CD14-positive monocyte (primary cell): ENCODE measurements around the gene PFKL. TPM values are rescaled to one million over a fixed set of nuclear protein-coding genes. Genes with fewer than 3 reads are reported as not detected.

Experiments used
- DNase-seq, 3 donors: peaks; one replicate each; pipeline ENCODE4 v3.0.0-alpha.2; 2011 to 2022
- H2AFZ ChIP-seq: 2 replicates; pipeline ENCODE4 v1.6.0; 2012; ENCODE audit warnings: mild to moderate bottlenecking, low read depth, low read length, inconsistent platforms; ENCODE audit not compliant: insufficient read depth, poor library complexity, severe bottlenecking
- H3K27ac ChIP-seq, 2 donors: 1 replicate in 1 of 2; 2 replicates in 1 of 2; pipeline ENCODE4 v1.5.1; 2012 to 2013; ENCODE audit warnings: low read length in 2 of 2, control low read depth in 1 of 2, inconsistent platforms in 1 of 2, low read depth in 1 of 2, mild to moderate bottlenecking in 1 of 2
- H3K27me3 ChIP-seq, 2 donors: one replicate each; pipeline versions ENCODE4 v1.6.0 to v1.6.1; 2011 to 2013; ENCODE audit warnings: low read length in 2 of 2; ENCODE audit not compliant: control insufficient read depth in 2 of 2, insufficient read depth in 2 of 2
- H3K36me3 ChIP-seq, 2 donors: replicated peaks in 1 of 2; 1 replicate in 1 of 2; 2 replicates in 1 of 2; pipeline versions ENCODE4 v1.5.1 to v1.6.1; 2012 to 2013; ENCODE audit warnings: low read length in 2 of 2, control low read depth in 1 of 2, inconsistent platforms in 1 of 2, mild to moderate bottlenecking in 1 of 2; ENCODE audit not compliant: insufficient read depth in 2 of 2, control insufficient read depth in 1 of 2
- H3K4me1 ChIP-seq, 2 donors: 1 replicate in 1 of 2; 2 replicates in 1 of 2; pipeline versions ENCODE4 v1.5.1 to v1.6.1; 2012 to 2013; ENCODE audit warnings: low read length in 2 of 2, control low read depth in 1 of 2, inconsistent platforms in 1 of 2, mild to moderate bottlenecking in 1 of 2, moderate library complexity in 1 of 2; ENCODE audit not compliant: insufficient read depth in 2 of 2, control insufficient read depth in 1 of 2
- H3K4me2 ChIP-seq: replicated peaks from 2 replicates; pipeline ENCODE3; 2012; ENCODE audit warnings: low read length, moderate library complexity, mild to moderate bottlenecking; ENCODE audit not compliant: poor library complexity, severe bottlenecking; ENCODE audit errors: extremely low read depth
- H3K4me3 ChIP-seq, 3 experiments: fragments of 200-600 bp in 1 of 3; sonication (generic) in 1 of 3; replicated peaks in 1 of 3; 1 replicate in 2 of 3; 2 replicates in 1 of 3; pipeline ENCODE4 v1.5.1; 2011 to 2013; ENCODE audit warnings: low read length in 3 of 3, mild to moderate bottlenecking in 3 of 3, control low read depth in 2 of 3, low read depth in 2 of 3, inconsistent platforms in 1 of 3, moderate library complexity in 1 of 3
- H3K79me2 ChIP-seq: 2 replicates; pipeline ENCODE4 v1.6.0; 2012; ENCODE audit warnings: mild to moderate bottlenecking, control low read depth, inconsistent platforms, low read length, moderate library complexity; ENCODE audit not compliant: insufficient read depth
- H3K9ac ChIP-seq: 2 replicates; pipeline ENCODE4 v1.6.0; 2017; ENCODE audit warnings: low read length, mild to moderate bottlenecking; ENCODE audit not compliant: insufficient read depth, poor library complexity, severe bottlenecking
- H3K9me3 ChIP-seq, 2 donors: replicated peaks in 1 of 2; 1 replicate in 1 of 2; 2 replicates in 1 of 2; pipeline versions ENCODE4 v1.5.1 to v1.6.1; 2012 to 2013; ENCODE audit warnings: low read length in 2 of 2, control low read depth in 1 of 2; ENCODE audit not compliant: control insufficient read depth in 1 of 2, insufficient read depth in 1 of 2
- H4K20me1 ChIP-seq: 2 replicates; pipeline ENCODE4 v1.6.0; 2012; ENCODE audit warnings: mild to moderate bottlenecking, low read length, control low read depth, moderate library complexity; ENCODE audit not compliant: insufficient read depth
- H3K27ac Mint-ChIP-seq, 7 donors: one replicate each; pipeline ENCODE4 v1.8.0; 2020; ENCODE audit warnings: mild to moderate bottlenecking in 7 of 7, mixed read lengths in 7 of 7, moderate library complexity in 6 of 7, inconsistent platforms in 2 of 7
- H3K27me3 Mint-ChIP-seq, 3 donors: one replicate each; pipeline ENCODE4 v1.8.0; 2021 to 2022; ENCODE audit warnings: low read depth in 3 of 3, mild to moderate bottlenecking in 3 of 3, mixed read lengths in 3 of 3, moderate library complexity in 3 of 3, inconsistent platforms in 1 of 3
- H3K36me3 Mint-ChIP-seq, 2 donors: one replicate each; pipeline ENCODE4 v1.8.0; 2020; ENCODE audit warnings: mixed read lengths in 2 of 2, inconsistent platforms in 1 of 2, mild to moderate bottlenecking in 1 of 2
- H3K4me1 Mint-ChIP-seq: one replicate; pipeline ENCODE4 v1.8.0; 2020; ENCODE audit warnings: mild to moderate bottlenecking, mixed read lengths
- H3K4me3 Mint-ChIP-seq, 2 donors: one replicate each; pipeline ENCODE4 v1.8.0; 2020; ENCODE audit warnings: mild to moderate bottlenecking in 2 of 2, mixed read lengths in 2 of 2, moderate library complexity in 1 of 2
- H3K9me3 Mint-ChIP-seq, 7 donors: one replicate each; pipeline ENCODE4 v1.8.0; 2020 to 2022; ENCODE audit warnings: mixed read lengths in 7 of 7, mild to moderate bottlenecking in 6 of 7, moderate library complexity in 6 of 7, inconsistent platforms in 2 of 7
- WGBS: methylation state at CpG from one replicate; pipeline ENCODE4 v1.1.5; 2013; ENCODE audit warnings: missing lambda C conversion rate; ENCODE audit not compliant: insufficient coverage; 5-methylcytosine and 5-hydroxymethylcytosine counted together
- intact Hi-C, 2 donors: fragments of 100-400 bp; cut with micrococcal nuclease; formaldehyde crosslinking; loops; one replicate each; pipeline versions ENCODE4 v1.15.0 to v1.15.1; 2023
- polyA plus RNA-seq, 3 donors: library from polyadenylated mRNA; depleted of rRNA in 1 of 3; unstranded in 2 of 3; stranded (reverse) in 1 of 3; fragments of 300-500 nt in 2 of 3; fragments of >200 nt in 1 of 3; fragmentation: Illumina TruSeq in 2 of 3; gene quantifications; 1 replicate in 2 of 3; 2 replicates in 1 of 3; pipeline ENCODE4 v1.2.3, GENCODE V29; 2012 to 2021
- TF ChIP-seq, protein P1 (sequence below): fragments of 200-600 bp; IDR thresholded peaks from one replicate; pipeline ENCODE4 v1.8.0; 2022; ENCODE audit warnings: antibody characterized with exemption, mild to moderate bottlenecking

PFKL gene
- polyA plus RNA-seq, 3 donors, result 105 to 133 (median 113) TPM

DNA sequence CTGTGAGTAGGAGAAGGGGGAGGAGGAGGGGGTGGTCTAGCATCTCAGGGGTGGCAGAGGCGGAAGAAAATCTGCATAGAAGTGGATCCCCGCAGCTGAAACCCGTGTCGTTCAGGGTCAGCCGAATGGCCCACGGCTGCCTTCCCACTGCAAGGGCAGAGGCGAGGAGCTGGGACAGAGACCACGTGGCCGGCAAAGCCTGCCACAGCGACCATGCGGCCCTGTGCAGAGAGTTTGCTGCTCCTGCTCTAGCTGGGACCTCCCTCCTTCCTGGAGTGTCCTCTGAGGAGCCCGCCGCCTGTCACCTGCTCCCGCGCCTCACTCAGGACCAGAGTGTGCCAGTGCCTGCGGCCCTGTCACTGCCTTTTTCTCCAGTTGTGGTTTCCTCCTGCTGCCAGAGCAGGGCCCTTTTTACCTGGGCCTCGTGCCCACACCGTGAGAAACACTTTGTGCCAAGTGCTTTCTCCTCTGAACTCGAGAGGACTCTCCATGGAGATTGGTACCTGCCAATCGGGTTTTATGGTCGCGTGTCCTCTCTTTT is 48.1 kb downstream of the PFKL start:
- H3K27me3 ChIP-seq, result peaks cover 4 to 37% of the 10 kb centered on the region in 2 donors

DNA sequence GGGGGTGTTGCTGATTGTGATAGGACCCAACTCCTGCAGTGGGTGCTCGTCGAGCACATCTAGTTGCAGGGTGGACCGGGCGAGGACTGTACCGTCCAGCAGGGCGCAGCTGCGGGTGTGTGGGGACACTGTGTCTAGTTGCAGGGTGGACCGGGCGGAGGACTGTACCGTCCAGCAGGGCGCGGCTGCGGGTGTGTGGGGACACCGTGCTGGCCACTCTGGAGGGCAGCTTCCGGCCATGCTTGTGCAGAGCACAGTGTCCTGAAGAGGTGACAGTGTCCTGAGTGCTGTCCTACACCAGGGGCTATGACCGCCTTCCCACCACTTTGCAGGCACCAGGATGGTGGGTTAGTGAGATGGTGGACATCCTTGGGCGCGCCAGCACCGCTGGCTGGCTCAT is 49.0 kb downstream of the PFKL start:
- WGBS, result 94% methylated on average over 18 of the region's 19 CpGs
- TF ChIP-seq, protein P1, sequence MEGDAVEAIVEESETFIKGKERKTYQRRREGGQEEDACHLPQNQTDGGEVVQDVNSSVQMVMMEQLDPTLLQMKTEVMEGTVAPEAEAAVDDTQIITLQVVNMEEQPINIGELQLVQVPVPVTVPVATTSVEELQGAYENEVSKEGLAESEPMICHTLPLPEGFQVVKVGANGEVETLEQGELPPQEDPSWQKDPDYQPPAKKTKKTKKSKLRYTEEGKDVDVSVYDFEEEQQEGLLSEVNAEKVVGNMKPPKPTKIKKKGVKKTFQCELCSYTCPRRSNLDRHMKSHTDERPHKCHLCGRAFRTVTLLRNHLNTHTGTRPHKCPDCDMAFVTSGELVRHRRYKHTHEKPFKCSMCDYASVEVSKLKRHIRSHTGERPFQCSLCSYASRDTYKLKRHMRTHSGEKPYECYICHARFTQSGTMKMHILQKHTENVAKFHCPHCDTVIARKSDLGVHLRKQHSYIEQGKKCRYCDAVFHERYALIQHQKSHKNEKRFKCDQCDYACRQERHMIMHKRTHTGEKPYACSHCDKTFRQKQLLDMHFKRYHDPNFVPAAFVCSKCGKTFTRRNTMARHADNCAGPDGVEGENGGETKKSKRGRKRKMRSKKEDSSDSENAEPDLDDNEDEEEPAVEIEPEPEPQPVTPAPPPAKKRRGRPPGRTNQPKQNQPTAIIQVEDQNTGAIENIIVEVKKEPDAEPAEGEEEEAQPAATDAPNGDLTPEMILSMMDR, result no peak
- Histone ChIP-seq H3K9ac (no peak overlapping the region), H3K4me2 (no peak overlapping the region), H2AFZ (no peak overlapping the region), H3K4me1 (peaks cover 40 to 45% of the 10 kb centered on the region in 2 donors), H4K20me1 (no peaks in the 10 kb centered on the region), H3K9me3 (no peaks in the 10 kb centered on the region), H3K27me3 (peaks cover 4 to 37% of the 10 kb centered on the region in 2 donors), H3K36me3 (no peaks in the 10 kb centered on the region), H3K4me3 (no peak overlapping the region), H3K27ac (no peak overlapping the region), H3K79me2 (peaks cover 11% of the 10 kb centered on the region)
- Mint-ChIP-seq H3K4me3 (peak overlapping the region; percentile 50 to 75), H3K27me3 (peaks cover 38 to 60% (median 44%) of the 10 kb centered on the region in 3 donors), H3K4me1 (peaks cover 43% of the 10 kb centered on the region), H3K27ac (no peak overlapping the region), H3K36me3 (peaks cover 0 to 2% of the 10 kb centered on the region in 2 donors), H3K9me3 (peaks cover 0 to 3% (median 0%) of the 10 kb centered on the region in 7 donors)
- no peak for DNase-seq
- intact Hi-C loops, result no loop called here

More for the DNA sequence above, 48.1 kb downstream of the PFKL start:
- Histone ChIP-seq H3K36me3 (no peaks in the 10 kb centered on the region), H3K4me3 (no peak overlapping the region), H3K9me3 (no peaks in the 10 kb centered on the region), H3K4me2 (no peak overlapping the region), H3K4me1 (peaks cover 31 to 36% of the 10 kb centered on the region in 2 donors), H3K79me2 (peaks cover 11% of the 10 kb centered on the region), H3K27ac (no peak overlapping the region), H2AFZ (no peak overlapping the region), H4K20me1 (no peaks in the 10 kb centered on the region), H3K9ac (no peak overlapping the region)
- intact Hi-C loops, result no loop called here
- Mint-ChIP-seq H3K4me1 (peaks cover 34% of the 10 kb centered on the region), H3K9me3 (peaks cover 0 to 3% (median 0%) of the 10 kb centered on the region in 7 donors), H3K27me3 (peaks cover 39 to 64% (median 45%) of the 10 kb centered on the region in 3 donors), H3K36me3 (peaks cover 0 to 2% of the 10 kb centered on the region in 2 donors), H3K4me3 (peak overlapping the region in 1 of 2 donors; percentile 53), H3K27ac (no peak overlapping the region)
- DNase-seq, result no peak
- TF ChIP-seq, protein P1, result no peak
- WGBS, result 55% methylated on average over 22 of the region's 22 CpGs
